Measurements from ENCODE around the gene PGA3. TPM values are rescaled to one million over a fixed set of nuclear protein-coding genes. Genes with fewer than 3 reads are reported as not detected.
"Not testable (repeated sequence)": the region's sequence is repeated elsewhere in the genome, so short reads cannot be mapped to it uniquely, and the experiment has no call there.

PGA3 gene
- polyA plus RNA-seq, 4 donors: 0.05 to 0.51 (median 0.22) TPM; not detected in 1

GRCh38 chr11:61204502-61205059 lies 1.3 kb downstream of the PGA3 start:
- not testable (repeated sequence) for DNase-seq (ENCODE audit: low read depth in 4 of 4, low spot score in 3 of 4)

GRCh38 chr11:61207636-61208310 lies 4.5 kb downstream of the PGA3 start:
- not testable (repeated sequence) for DNase-seq (ENCODE audit: low read depth in 4 of 4, low spot score in 3 of 4)

- DNase-seq (ENCODE audit: low read depth in 4 of 4, low spot score in 3 of 4): not testable (repeated sequence)
Observed at GRCh38 chr11:61210629-61211028, 7.3 kb downstream of the PGA3 start.

GRCh38 chr11:61211327-61211952 lies 8.1 kb downstream of the PGA3 start:
- DNase-seq (ENCODE audit: low read depth in 4 of 4, low spot score in 3 of 4): not testable (repeated sequence)

GRCh38 chr11:61212202-61212601 lies 8.9 kb downstream of the PGA3 start:
- not testable (repeated sequence) for DNase-seq (ENCODE audit: low read depth in 4 of 4, low spot score in 3 of 4)

- DNase-seq (ENCODE audit: low read depth in 4 of 4, low spot score in 3 of 4): not testable (repeated sequence)
Observed at GRCh38 chr11:61213711-61214324, 10.5 kb downstream of the PGA3 start.

- not testable (repeated sequence) for DNase-seq (ENCODE audit: low read depth in 4 of 4, low spot score in 3 of 4)
Observed at GRCh38 chr11:61218306-61218705, 15.0 kb downstream of the PGA3 start.

- DNase-seq (ENCODE audit: low read depth in 4 of 4, low spot score in 3 of 4): not testable (repeated sequence)
Observed at GRCh38 chr11:61219016-61219415, 15.7 kb downstream of the PGA3 start.

GRCh38 chr11:61222047-61222446 lies 18.7 kb downstream of the PGA3 start, which contains the start of gene PGA4:
PGA4 (plus strand) TSS chr11:61222347; CDS start chr11:61222401, 54 bp downstream.
- not testable (repeated sequence) for DNase-seq (ENCODE audit: low read depth in 4 of 4, low spot score in 3 of 4)

- DNase-seq (ENCODE audit: low read depth in 4 of 4, low spot score in 3 of 4): not testable (repeated sequence)
Observed at GRCh38 chr11:61222692-61223091, 19.4 kb downstream of the PGA3 start.

- not testable (repeated sequence) for DNase-seq (ENCODE audit: low read depth in 4 of 4, low spot score in 3 of 4)
Observed at GRCh38 chr11:61226457-61227137, 23.3 kb downstream of the PGA3 start.

- DNase-seq (ENCODE audit: low read depth in 4 of 4, low spot score in 3 of 4): not testable (repeated sequence)
Observed at GRCh38 chr11:61229458-61229857, 26.1 kb downstream of the PGA3 start.

GRCh38 chr11:61231033-61231432 lies 27.7 kb downstream of the PGA3 start:
- DNase-seq (ENCODE audit: low read depth in 4 of 4, low spot score in 3 of 4): not testable (repeated sequence)

- DNase-seq (ENCODE audit: low read depth in 4 of 4, low spot score in 3 of 4): not testable (repeated sequence)
Observed at GRCh38 chr11:61231585-61231984, 28.3 kb downstream of the PGA3 start.

- not testable (repeated sequence) for DNase-seq (ENCODE audit: low read depth in 4 of 4, low spot score in 3 of 4)
Observed at GRCh38 chr11:61232548-61233145, 29.3 kb downstream of the PGA3 start.

GRCh38 chr11:61237130-61237529 lies 33.8 kb downstream of the PGA3 start:
- DNase-seq (ENCODE audit: low read depth in 4 of 4, low spot score in 3 of 4): not testable (repeated sequence)

GRCh38 chr11:61240288-61240687 lies 37.0 kb downstream of the PGA3 start:
- not testable (repeated sequence) for DNase-seq (ENCODE audit: low read depth in 4 of 4, low spot score in 3 of 4)

GRCh38 chr11:61240875-61241274 lies 37.6 kb downstream of the PGA3 start, which contains the start of gene PGA5:
PGA5 (plus strand) TSS chr11:61241175; CDS start chr11:61241227, 52 bp downstream.
- not testable (repeated sequence) for DNase-seq (ENCODE audit: low read depth in 4 of 4, low spot score in 3 of 4)

GRCh38 chr11:61241526-61241925 lies 38.2 kb downstream of the PGA3 start:
- not testable (repeated sequence) for DNase-seq (ENCODE audit: low read depth in 4 of 4, low spot score in 3 of 4)
